OCI-M1 (cell line): Measurements from ENCODE around the gene PAM16.

Experiments used
- DNase-seq: peaks from one replicate; lab custom pipeline; 2025; lab: John Stamatoyannopoulos, UW

Gene PAM16

DNA sequence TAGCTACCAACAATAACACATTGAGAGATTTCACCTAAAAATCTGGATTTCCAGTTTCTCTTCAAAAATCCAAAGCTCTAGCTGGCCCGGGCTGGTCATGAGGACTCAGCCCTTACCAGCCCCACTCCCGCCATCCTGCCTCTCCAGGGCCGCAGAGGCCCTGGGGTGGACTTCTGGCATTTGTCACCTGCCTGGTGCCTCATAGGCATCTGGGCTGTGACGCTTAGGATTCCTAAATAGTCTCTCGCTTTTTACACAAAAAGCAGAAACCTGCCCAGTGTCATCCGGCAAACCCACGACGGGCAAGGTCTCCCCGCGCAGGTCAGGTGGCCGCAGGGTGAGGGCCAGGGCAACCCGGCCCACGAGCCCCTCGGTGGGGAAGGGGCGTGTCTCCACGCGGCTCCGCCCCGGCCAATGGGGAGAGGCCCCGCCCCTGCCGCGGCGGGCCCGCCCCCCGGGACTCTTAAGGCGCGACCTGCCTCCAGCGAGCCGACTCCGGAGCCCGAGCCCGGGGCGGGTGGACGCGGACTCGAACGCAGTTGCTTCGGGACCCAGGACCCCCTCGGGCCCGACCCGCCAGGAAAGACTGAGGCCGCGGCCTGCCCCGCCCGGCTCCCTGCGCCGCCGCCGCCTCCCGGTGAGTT lies 20.4 kb upstream of the PAM16 start, which contains the start of gene VASN:
TSS of gene VASN (plus strand) at position 492 of the 644 bp plus-strand sequence. CDS start 9,030 bp downstream, outside the sequence.
- peak; percentile 89 for DNase-seq

DNA sequence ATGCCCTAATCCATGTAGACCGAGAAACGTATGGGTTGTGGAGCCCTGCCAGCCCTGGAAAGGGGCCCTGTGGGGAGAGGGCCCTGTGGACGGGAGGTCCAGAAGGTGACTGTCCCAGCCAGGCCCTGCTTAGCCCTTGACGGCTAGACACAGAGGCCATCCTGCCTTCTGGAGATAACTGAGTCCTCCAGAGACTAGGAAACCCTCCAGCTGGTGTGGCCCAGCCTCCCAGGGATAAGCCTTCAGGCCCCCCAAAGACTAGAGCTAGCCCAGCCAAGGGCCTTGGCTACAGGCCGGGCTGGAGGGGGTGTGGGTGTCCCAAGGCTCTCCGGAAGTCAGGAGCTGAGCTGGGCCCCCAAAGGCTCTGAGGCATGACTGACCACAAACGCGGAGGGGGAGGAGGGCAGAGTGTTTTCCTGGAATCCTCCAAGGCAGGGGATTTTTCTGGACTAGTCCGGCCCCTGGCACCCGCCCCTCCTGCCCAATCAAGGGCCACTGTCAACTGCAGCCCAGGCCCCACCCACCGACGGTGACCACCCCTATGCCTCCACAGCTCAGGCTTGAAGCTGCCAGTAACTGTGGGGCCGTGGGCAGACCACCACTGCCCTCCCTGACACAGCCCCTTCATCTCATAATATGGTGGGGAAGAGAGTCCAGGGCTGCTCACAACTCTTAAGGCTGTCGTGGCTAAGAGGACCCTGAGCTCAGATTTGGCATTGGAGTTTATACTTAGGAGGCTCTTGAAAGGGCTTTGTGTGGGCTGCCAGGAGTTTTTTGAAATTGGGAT lies 19.6 kb upstream of the PAM16 start:
- peak; percentile 94 for DNase-seq

DNA sequence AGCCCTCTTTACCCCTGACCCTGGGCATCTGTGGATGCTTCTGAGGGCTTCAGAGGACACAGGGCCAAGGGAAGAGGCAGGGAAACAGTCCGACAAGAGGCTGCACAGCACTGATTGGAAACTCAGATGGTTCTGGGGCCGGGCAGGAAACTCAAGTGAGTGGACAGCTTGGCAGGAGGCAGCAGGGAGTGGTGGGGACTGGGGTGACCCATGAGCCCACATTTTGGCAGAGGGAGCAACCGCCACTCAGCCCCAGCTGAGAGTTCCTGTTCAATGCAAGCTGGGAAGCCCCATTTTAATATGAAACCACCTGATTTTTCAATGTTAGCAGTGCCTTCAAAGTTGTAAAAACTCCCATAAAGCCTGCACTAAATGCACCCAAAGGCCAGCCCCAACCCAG lies 19.0 kb upstream of the PAM16 start:
- DNase-seq = no peak

DNA sequence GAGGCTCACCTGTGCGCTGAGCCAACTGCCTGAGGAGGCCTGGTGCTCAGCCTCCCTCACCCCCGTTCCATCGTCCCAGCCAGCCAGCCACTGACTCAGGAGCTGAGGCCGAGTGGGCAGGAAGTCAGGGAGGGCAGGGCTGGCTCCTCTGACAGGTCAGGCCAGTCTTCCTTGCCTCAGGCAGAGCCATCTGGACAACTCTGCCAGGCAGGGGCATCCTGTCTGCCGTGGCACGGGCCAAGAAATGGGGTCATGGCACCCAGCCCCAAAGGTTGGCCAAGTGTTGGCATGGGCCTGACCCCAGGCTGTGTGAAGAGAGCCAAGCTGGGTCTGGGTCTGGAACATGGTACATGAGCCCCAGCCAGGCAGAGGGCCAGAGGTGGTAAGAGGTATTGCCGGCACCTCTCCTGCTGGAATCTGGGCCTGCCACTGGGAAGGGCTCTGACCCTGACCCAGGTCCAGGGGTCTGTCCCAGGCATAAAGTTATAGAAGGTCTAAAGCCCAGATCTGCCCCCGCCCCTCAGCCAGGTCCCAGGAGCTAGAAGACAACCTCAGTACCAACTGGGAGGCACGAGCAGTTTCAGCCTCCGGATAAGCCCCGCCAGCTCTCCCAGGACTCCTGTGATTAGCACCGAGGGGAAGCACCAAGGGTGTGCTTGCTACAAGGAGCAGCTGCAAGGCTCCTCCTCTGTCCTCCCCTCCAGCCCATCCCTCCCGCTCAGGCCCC lies 18.0 kb upstream of the PAM16 start:
- no peak for DNase-seq

DNA sequence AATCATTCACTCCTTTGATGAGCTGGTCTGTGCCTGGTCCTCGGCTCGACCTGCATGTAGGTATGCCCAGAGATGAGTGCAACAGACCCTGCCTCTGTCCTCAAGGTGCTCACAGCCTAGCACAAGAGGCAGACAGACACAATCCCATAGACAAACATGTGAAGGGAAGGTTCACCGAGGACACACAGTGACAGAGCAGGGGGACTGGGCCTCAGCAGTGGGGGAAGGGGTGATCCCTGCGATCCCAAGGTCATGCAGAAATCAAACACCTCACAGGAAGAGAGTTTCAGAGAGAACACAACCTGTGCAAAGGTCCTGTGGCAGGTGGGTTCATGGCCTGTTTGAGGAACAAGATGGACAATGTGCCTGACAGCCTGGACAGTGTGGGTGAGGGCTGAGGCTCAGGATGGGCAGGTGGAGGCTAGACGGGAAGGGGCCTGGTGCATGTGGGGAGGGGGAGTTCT lies 16.3 kb upstream of the PAM16 start:
- DNase-seq = no peak

DNA sequence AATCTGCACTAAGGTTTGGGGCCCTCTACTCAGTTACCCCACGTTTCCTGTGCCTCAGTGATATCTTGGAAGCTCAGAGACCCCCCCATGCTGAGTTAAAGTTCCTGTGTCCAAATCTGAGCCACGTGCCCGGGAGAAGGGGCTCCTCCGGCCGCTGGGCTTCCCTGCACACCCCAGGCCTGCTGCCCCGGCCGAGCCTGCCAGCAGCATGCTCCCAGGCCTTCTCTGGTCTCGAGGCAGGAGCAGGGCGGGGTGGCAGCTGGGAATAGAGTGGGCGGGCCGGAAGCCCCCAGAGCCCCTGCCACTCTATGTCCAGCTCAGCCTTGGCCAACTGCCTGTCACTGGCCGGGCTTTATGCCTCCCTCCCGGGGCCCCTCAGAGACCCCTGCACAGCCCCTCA lies 14.9 kb upstream of the PAM16 start:
- no peak for DNase-seq

DNA sequence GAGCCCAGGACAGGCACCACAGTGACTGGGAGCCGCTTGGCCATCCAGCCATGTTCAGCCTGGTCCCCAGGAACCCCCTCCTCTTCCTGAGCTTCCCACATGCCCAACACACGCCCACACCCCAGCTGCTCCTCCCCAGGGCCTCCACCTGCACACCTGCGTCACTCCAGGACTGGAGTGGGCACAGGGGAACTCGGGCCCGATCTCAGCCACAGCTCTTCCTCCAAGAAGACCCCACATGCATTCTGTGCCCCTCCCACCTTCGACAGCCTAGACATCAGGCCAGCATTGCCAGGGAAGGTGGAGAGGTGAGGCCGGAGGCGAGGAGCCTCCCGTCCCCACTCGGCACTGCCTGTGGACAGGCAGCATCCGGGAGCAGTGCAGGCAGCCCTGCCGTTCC lies 14.5 kb upstream of the PAM16 start:
- no peak for DNase-seq

DNA sequence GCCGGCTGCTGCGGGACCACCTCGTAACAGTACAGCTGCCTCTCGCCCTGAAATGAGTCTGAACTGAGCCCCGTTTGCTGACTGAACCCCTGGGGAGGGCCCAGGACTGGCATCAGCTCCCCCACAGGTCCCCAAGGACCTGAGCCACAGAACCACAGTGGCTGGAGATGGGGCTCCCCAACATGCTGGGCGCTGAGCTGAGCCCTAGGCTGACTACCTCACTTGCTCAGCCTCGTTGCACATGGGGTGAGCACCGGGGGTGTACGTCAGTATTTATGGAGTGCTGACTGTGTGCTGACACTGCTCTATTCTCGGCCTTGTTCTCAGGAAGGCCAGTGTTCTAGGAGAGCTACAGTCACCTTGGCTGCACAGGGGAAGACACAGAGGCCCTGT lies 13.9 kb upstream of the PAM16 start:
- no peak for DNase-seq

DNA sequence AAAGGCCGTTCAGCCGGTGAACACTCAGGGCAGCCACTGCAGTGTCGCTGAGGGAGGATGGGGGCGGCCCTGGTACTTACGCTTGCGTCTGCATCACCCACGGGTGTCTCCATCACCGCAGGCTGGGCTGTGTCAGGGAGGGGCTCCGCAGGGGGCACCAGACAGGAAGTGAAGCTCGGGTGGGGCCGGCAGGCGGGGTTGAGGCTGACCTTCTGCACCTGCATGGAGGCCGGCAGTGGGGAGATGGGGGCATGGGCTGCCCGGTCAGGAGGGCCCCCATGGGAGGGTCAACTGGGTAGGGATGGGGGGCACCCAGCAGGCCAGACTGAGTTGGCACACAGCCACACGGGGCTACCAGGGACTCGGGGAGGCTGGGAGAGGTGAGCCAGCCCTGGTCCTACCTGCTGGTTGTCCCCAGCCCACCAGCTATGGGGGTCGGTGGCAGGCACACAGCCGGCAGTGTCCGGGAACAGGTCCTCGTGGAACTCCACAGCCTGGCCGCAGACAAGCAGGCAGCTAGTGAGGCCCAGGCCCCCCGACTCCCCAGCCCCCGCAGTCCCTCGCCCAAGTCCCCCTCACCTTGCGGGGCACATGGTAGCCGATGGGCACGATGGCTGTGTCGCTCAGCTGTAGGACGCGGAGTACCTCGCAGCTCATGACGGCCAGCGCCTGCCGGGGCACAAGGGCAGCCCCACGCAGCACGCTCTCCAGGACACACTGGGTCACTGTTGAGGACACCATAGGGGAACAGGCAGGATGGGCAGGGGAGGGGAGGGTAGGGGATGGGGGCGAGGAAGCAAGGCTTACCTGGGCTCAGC lies 13.3 kb upstream of the PAM16 start:
- no peak for DNase-seq

DNA sequence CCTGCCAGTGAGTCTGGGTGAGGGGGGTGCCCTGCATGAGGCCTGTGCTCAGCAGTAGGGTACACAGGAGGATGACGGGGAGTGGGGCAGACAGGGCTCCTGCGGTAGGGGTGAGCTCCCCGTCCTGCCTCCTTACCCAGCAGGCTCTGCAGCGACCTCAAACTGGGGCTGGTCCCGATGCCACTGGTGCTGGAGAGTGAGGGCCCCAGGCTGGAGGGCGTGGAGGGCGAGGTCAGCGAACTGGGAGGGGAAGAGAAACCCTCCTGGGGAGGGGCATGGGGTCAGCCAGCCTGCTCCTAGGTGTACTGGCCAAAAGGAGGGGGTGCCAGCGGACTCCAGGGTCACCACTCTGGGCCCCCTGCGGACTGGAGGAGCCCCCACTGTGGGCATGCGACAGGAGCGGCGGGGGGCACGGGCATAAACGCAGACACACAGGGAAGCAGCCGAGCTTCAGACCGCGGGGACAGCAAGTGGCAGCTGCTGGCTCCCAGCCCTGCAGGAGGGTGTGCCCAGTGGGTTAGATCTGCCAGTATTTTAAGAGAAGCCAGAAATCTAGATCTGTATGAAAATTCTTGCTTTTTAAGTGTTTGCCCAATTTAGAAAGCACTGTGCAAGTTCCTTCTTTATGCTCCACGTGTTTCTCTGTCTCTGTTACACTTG lies 11.5 kb upstream of the PAM16 start:
- no peak for DNase-seq

DNA sequence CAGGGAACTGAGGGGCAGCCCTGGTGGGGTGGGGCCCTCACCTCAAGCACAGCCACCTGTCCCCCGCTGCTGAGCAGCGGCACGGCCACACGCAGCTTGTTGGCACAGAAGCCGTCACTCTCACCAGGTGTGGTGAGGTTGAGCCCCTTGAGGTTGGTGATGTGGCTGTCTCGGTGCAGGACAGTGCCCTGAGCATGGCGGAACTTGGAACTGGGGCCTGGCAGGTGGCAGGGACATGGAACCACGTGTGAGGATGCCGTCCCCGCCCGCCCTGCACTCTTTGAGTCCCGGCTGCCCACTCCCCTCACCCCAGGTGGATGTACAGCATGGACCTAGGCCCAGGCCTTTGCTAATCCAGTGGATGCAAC lies 10.8 kb upstream of the PAM16 start:
- no peak for DNase-seq

DNA sequence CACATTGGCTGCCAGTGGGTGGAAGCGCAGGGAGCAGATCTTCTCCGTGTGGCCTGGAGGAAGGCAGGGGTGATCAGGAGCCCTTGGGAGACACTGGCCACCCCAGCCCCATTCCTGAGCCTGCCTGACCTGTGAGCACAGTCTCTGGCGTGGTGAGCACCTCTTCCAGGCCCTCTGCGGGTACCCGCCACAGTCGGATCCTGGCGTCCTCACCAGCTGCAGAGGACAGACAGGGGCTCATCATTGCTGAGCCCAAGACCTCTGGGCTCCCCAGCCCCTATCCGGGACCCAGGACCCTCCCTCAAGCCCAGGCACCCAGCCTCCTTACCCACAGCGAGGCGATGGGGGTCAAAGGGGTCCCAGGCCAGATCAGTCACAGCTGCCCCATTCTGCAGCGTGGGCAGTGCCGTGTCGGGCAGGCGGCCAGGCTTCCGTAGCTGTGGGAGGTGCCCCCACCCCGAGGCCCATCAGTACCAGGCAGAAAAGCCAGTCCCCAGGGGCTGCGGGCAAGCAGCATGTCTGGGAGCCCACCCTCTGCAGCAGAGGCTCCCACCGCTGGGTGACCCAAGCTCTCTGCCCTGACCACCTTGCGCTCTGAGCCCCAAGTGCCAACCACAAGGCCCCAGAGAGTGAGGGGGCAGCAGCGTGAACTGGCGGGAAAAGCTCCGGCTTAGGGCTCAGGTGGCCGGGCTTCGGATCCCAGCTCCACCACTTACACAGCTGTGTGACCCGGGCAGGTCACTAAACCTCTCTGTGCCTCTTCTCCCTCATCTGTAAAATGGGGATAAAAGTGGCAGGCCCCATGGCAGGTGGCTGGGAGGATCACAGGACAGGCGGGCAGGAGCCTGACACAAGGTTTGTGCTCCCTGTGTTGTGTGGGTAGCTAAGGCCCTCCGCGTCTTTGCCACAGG lies 10.2 kb upstream of the PAM16 start:
- no peak for DNase-seq

DNA sequence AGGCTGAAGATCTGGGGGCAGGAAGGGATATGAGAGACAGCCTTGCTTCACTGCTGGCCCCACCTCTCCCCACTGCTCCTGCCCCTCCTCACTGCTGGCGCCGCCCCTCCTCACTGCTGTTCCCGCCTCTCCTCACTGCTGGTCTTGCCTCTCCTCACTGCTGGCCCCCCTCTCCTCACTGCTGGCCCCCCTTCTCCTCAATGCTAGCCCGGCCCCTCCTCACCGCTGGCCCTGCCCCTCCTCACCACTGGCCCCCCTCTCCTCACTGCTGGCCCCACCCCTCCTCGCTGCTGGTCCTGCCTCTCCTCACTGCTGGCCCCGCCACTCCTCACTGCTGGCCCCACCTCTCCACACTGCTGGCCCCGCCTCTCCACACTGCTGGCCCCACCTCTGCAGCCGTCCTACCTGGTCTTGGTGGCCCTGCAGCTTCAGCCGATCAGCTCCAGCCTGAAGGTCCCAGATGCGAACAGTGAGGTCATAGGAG lies 9.5 kb upstream of the PAM16 start:
- DNase-seq = peak; percentile 4

DNA sequence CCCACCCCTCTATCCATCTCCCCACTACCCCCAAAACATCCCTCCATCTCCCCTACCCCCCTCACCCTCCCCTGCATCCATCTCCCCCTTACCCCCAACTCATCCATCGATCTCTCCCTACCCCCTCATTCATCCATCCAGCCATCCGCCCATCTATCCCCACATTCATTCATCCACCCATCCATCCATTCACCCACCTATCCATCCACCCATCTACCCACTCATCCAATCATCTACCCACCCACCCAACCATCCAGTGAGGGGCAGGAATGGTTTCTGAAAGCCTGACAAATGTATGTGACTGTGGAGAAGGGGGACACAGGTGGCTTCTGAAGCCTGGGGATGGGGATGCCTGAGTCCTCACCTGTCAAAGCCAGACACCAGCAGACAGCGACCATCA lies 8.8 kb upstream of the PAM16 start:
- no peak for DNase-seq

DNA sequence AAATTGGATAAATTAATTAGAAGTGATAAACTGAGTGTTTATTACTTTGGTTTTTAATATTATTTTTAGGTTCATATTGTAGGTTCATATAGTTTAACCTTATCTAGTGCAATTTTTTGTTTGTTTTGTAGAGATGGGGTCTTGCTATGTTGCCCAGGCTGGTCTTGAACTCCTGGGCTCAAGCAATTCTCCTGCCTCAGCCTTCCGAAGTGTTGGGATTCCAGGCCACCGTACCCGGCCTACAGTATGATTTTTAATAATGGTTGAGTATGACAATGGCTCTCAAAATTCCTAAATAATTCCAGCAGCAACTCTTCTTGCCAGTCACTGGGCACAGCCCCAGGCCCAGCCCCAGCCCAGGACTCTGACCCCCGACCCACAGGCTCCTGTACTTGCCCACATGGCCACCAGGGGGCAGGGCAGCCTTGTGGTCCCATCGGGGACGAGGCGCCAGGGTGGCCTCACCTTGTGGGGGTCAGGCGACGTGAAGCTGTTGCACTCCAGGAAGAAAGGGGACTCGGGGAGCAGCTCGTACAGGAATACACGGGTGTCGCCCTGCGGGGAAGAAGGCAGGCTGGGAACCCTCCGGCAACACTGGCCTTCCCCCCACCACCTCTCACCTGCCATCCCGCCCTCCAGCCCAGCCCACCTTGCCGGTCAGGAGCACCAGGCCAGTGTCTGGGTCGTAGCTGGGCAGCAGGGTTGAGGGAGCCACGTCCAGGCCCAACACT lies 7.9 kb upstream of the PAM16 start:
- DNase-seq = peak; percentile 48

DNA sequence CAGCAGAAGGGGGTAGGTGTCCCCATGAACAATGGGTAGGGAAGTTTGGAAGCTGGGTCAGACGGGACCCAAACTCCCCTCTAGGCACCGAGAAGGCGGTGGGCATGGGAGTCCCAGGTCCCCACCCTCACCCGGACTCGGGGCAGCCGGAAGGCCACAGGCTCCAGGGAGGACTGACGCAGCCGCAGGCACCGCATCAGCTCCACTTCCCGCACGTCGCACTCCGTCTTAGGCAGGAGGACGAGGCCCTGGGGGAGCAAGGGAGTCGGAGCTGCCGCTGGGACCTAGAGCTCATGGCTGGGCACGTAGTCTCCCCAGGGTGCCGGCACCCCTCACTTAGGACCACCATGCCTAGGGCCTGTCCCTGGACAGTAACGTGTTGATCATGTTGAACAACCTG lies 7.1 kb upstream of the PAM16 start:
- no peak for DNase-seq

DNA sequence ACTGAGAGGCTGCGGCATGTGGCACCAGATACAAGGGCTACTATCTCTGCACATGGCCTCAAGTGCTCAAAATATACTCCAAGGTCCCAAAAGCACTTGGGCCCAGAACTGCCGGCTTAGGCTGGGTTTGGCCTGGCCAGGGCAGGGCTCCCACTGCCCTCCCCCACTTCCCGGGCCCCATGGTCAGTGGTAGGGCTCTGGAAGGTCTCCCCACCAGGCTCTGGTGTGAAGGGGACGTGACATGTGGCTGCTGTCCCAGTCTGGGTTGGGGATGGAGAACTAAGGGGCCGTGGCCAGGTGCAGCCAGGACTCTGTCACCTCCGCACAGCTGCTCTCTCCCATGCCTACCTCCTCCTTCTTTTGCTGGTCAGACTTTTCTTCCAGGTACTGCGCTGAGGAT lies 5.7 kb upstream of the PAM16 start:
- DNase-seq = no peak

DNA sequence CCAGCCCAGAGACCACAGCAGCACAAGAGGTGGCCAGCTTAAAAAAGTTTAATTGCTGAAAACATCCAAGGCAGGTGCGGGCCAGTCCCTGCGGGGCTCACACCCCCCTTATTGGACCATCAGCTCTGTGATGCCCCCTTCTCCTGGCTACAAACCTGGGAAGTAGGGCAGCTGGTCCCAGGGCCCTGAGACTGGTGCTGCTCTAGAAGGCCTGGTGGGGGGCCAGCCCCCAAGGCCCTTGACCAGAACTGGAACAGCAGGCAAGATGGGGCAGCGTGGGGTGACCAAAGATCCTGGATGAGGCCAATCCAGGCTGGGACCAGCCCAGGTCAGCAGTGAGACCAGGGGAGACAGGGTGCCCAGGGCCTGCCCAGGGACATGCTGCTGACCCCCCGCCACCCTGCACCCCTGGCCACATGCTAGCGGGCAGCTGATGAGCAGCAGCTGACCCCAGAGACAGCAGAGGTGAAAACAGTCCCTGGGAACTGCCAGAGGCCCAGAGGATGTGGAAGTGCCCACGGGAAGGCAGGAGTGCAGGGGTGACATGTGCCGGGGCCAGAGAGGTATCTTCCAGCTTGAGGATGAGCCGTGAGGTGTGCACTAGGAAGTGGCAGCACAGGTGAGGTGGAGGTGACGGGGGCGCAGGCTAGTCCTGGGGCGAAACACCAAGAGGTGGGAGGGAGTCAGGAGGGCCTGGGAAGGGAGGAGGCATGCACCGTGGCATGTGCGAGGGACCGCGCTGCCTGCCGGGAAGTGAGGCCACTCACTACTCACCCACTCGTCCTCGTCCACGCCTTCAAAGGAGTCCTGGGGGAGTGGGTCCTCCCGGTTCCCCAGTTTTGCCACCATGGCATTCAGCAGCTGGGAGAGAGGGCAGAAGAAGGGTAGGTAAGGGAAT lies 3.6 kb upstream of the PAM16 start:
- DNase-seq = no peak

DNA sequence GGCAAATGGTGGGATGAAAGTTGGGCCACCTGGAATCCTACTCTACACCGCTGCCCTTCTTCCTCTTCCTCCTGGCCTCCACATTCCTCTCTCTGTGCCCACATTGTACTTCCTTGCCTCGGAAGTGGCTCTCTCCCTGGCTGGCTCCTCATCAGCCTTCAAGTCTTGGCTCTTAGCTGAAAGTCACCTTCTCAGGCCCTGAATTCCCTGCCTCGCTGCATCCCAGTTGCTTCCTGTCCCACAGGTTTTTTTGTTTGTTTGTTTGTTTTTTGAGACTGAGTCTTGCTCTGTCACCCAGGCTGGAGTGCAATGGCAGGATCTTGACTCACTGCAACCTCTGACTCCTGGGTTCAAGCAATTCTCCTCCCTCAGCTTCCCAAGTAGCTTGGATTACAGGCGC lies 2.6 kb upstream of the PAM16 start:
- no peak for DNase-seq
